ENCODE measurements around the gene B9D2.

The B9D2 gene

GRCh38 chr19:41405776-41406175 is 41.8 kb upstream of the B9D2 start:
- H3K4me1 ChIP-seq (ENCODE audit: control insufficient read depth in 5 of 5, insufficient read depth in 5 of 5, low read length in 5 of 5): peaks cover 9 to 54% (median 32%) of the 10 kb centered on the region in 5 donors
- H3K9me3 ChIP-seq (ENCODE audit: control insufficient read depth in 5 of 5, low read length in 5 of 5): no peaks in the 10 kb centered on the region
- peak overlapping the region in 2 of 5 donors; percentile 6 to 35 for H3K4me3 ChIP-seq (ENCODE audit: low read depth in 1 of 5, low read length in 5 of 5)
- H3K27ac ChIP-seq (ENCODE audit: low read depth, low read length): no peak overlapping the region
- H3K27me3 ChIP-seq (ENCODE audit: control insufficient read depth in 5 of 5, insufficient read depth in 4 of 5, low read length in 5 of 5): no peaks in the 10 kb centered on the region
- peaks cover 3 to 27% (median 6%) of the 10 kb centered on the region in 5 donors for H3K36me3 ChIP-seq (ENCODE audit: control insufficient read depth in 5 of 5, insufficient read depth in 5 of 5, low read length in 5 of 5)
- no peak overlapping the region for H3K9ac ChIP-seq (ENCODE audit: low read length in 5 of 5)

GRCh38 chr19:41403181-41403970 is 39.4 kb upstream of the B9D2 start:
- H3K4me1 ChIP-seq (ENCODE audit: control insufficient read depth in 5 of 5, insufficient read depth in 5 of 5, low read length in 5 of 5): peaks cover 11 to 54% (median 26%) of the 10 kb centered on the region in 5 donors
- no peak overlapping the region for H3K27ac ChIP-seq (ENCODE audit: low read depth, low read length)

GRCh38 chr19:41402010-41402409 is 38.1 kb upstream of the B9D2 start:
- Histone ChIP-seq H3K27ac (ENCODE audit: low read depth, low read length) (no peak overlapping the region), H3K9ac (ENCODE audit: low read length in 5 of 5) (peak overlapping the region in 1 of 5 donors; percentile 48), H3K36me3 (ENCODE audit: control insufficient read depth in 5 of 5, insufficient read depth in 5 of 5, low read length in 5 of 5) (peaks cover 0 to 22% (median 4%) of the 10 kb centered on the region in 5 donors), H3K9me3 (ENCODE audit: control insufficient read depth in 5 of 5, low read length in 5 of 5) (no peaks in the 10 kb centered on the region), H3K4me3 (ENCODE audit: low read depth in 1 of 5, low read length in 5 of 5) (no peak overlapping the region), H3K27me3 (ENCODE audit: control insufficient read depth in 5 of 5, insufficient read depth in 4 of 5, low read length in 5 of 5) (no peaks in the 10 kb centered on the region), H3K4me1 (ENCODE audit: control insufficient read depth in 5 of 5, insufficient read depth in 5 of 5, low read length in 5 of 5) (peaks cover 13 to 56% (median 23%) of the 10 kb centered on the region in 5 donors)

More at GRCh38 chr19:41403181-41403970, 39.4 kb upstream of the B9D2 start:
- no peak overlapping the region for H3K4me3 ChIP-seq (ENCODE audit: low read depth in 1 of 5, low read length in 5 of 5)
- no peak overlapping the region for H3K9ac ChIP-seq (ENCODE audit: low read length in 5 of 5)
- no peaks in the 10 kb centered on the region for H3K27me3 ChIP-seq (ENCODE audit: control insufficient read depth in 5 of 5, insufficient read depth in 4 of 5, low read length in 5 of 5)
- H3K9me3 ChIP-seq (ENCODE audit: control insufficient read depth in 5 of 5, low read length in 5 of 5): no peaks in the 10 kb centered on the region
- peaks cover 0 to 22% (median 4%) of the 10 kb centered on the region in 5 donors for H3K36me3 ChIP-seq (ENCODE audit: control insufficient read depth in 5 of 5, insufficient read depth in 5 of 5, low read length in 5 of 5)

GRCh38 chr19:41401483-41401882 is 37.5 kb upstream of the B9D2 start:
- no peak overlapping the region for H3K9ac ChIP-seq (ENCODE audit: low read length in 5 of 5)
- peaks cover 0 to 22% (median 4%) of the 10 kb centered on the region in 5 donors for H3K36me3 ChIP-seq (ENCODE audit: control insufficient read depth in 5 of 5, insufficient read depth in 5 of 5, low read length in 5 of 5)
- H3K27me3 ChIP-seq (ENCODE audit: control insufficient read depth in 5 of 5, insufficient read depth in 4 of 5, low read length in 5 of 5): no peaks in the 10 kb centered on the region
- H3K27ac ChIP-seq (ENCODE audit: low read depth, low read length): no peak overlapping the region
- H3K4me3 ChIP-seq (ENCODE audit: low read depth in 1 of 5, low read length in 5 of 5): no peak overlapping the region
- H3K9me3 ChIP-seq (ENCODE audit: control insufficient read depth in 5 of 5, low read length in 5 of 5): no peaks in the 10 kb centered on the region
- peaks cover 16 to 56% (median 28%) of the 10 kb centered on the region in 5 donors for H3K4me1 ChIP-seq (ENCODE audit: control insufficient read depth in 5 of 5, insufficient read depth in 5 of 5, low read length in 5 of 5)

- Histone ChIP-seq H3K9ac (ENCODE audit: low read length in 5 of 5) (peak overlapping the region in 1 of 5 donors; percentile 41), H3K9me3 (ENCODE audit: control insufficient read depth in 5 of 5, low read length in 5 of 5) (no peaks in the 10 kb centered on the region), H3K36me3 (ENCODE audit: control insufficient read depth in 5 of 5, insufficient read depth in 5 of 5, low read length in 5 of 5) (peaks cover 0 to 17% (median 4%) of the 10 kb centered on the region in 5 donors), H3K4me1 (ENCODE audit: control insufficient read depth in 5 of 5, insufficient read depth in 5 of 5, low read length in 5 of 5) (peaks cover 11 to 43% (median 28%) of the 10 kb centered on the region in 5 donors), H3K27me3 (ENCODE audit: control insufficient read depth in 5 of 5, insufficient read depth in 4 of 5, low read length in 5 of 5) (no peaks in the 10 kb centered on the region), H3K4me3 (ENCODE audit: low read depth in 1 of 5, low read length in 5 of 5) (no peak overlapping the region), H3K27ac (ENCODE audit: low read depth, low read length) (no peak overlapping the region)
These were observed 35.6 kb upstream of the B9D2 start for GRCh38 chr19:41399525-41399924.

- peak overlapping the region; percentile 7 to 97 (median 89) for H3K9ac ChIP-seq (ENCODE audit: low read length in 5 of 5)
- no peak overlapping the region for H3K27ac ChIP-seq (ENCODE audit: low read depth, low read length)
These were observed 35.1 kb upstream of the B9D2 start for GRCh38 chr19:41399091-41399490.

GRCh38 chr19:41398598-41398997 is 34.6 kb upstream of the B9D2 start:
- H3K36me3 ChIP-seq (ENCODE audit: control insufficient read depth in 5 of 5, insufficient read depth in 5 of 5, low read length in 5 of 5): peaks cover 0 to 16% (median 4%) of the 10 kb centered on the region in 5 donors
- H3K4me3 ChIP-seq (ENCODE audit: low read depth in 1 of 5, low read length in 5 of 5): peak overlapping the region; percentile 84 to 99 (median 95)
- H3K27me3 ChIP-seq (ENCODE audit: control insufficient read depth in 5 of 5, insufficient read depth in 4 of 5, low read length in 5 of 5): no peaks in the 10 kb centered on the region
- no peak overlapping the region for H3K27ac ChIP-seq (ENCODE audit: low read depth, low read length)
- H3K4me1 ChIP-seq (ENCODE audit: control insufficient read depth in 5 of 5, insufficient read depth in 5 of 5, low read length in 5 of 5): peaks cover 11 to 43% (median 28%) of the 10 kb centered on the region in 5 donors
- peak overlapping the region; percentile 7 to 97 (median 92) for H3K9ac ChIP-seq (ENCODE audit: low read length in 5 of 5)
- no peaks in the 10 kb centered on the region for H3K9me3 ChIP-seq (ENCODE audit: control insufficient read depth in 5 of 5, low read length in 5 of 5)

More at GRCh38 chr19:41399091-41399490, 35.1 kb upstream of the B9D2 start:
- peaks cover 0 to 17% (median 4%) of the 10 kb centered on the region in 5 donors for H3K36me3 ChIP-seq (ENCODE audit: control insufficient read depth in 5 of 5, insufficient read depth in 5 of 5, low read length in 5 of 5)
- no peaks in the 10 kb centered on the region for H3K27me3 ChIP-seq (ENCODE audit: control insufficient read depth in 5 of 5, insufficient read depth in 4 of 5, low read length in 5 of 5)
- H3K9me3 ChIP-seq (ENCODE audit: control insufficient read depth in 5 of 5, low read length in 5 of 5): no peaks in the 10 kb centered on the region
- peak overlapping the region in 3 of 5 donors; percentile 95 to 99 (median 98) for H3K4me3 ChIP-seq (ENCODE audit: low read depth in 1 of 5, low read length in 5 of 5)
- peaks cover 11 to 43% (median 28%) of the 10 kb centered on the region in 5 donors for H3K4me1 ChIP-seq (ENCODE audit: control insufficient read depth in 5 of 5, insufficient read depth in 5 of 5, low read length in 5 of 5)

GRCh38 chr19:41398050-41398418 is 34.1 kb upstream of the B9D2 start:
- H3K4me1 ChIP-seq (ENCODE audit: control insufficient read depth in 5 of 5, insufficient read depth in 5 of 5, low read length in 5 of 5): peaks cover 10 to 39% (median 28%) of the 10 kb centered on the region in 5 donors
- H3K9ac ChIP-seq (ENCODE audit: low read length in 5 of 5): peak overlapping the region; percentile 16 to 97 (median 92)
- H3K27me3 ChIP-seq (ENCODE audit: control insufficient read depth in 5 of 5, insufficient read depth in 4 of 5, low read length in 5 of 5): no peaks in the 10 kb centered on the region
- peak overlapping the region; percentile 97 for H3K27ac ChIP-seq (ENCODE audit: low read depth, low read length)
- H3K9me3 ChIP-seq (ENCODE audit: control insufficient read depth in 5 of 5, low read length in 5 of 5): no peaks in the 10 kb centered on the region
- peak overlapping the region; percentile 84 to 99 (median 95) for H3K4me3 ChIP-seq (ENCODE audit: low read depth in 1 of 5, low read length in 5 of 5)
- H3K36me3 ChIP-seq (ENCODE audit: control insufficient read depth in 5 of 5, insufficient read depth in 5 of 5, low read length in 5 of 5): peaks cover 0 to 11% (median 2%) of the 10 kb centered on the region in 5 donors

- H3K9me3 ChIP-seq (ENCODE audit: control insufficient read depth in 5 of 5, low read length in 5 of 5): no peaks in the 10 kb centered on the region
- H3K4me1 ChIP-seq (ENCODE audit: control insufficient read depth in 5 of 5, insufficient read depth in 5 of 5, low read length in 5 of 5): peaks cover 9 to 37% (median 28%) of the 10 kb centered on the region in 5 donors
- H3K9ac ChIP-seq (ENCODE audit: low read length in 5 of 5): peak within 1 kb of the TSS; percentile 16 to 97 (median 92)
- peak within 1 kb of the TSS; percentile 97 for H3K27ac ChIP-seq (ENCODE audit: low read depth, low read length)
- peak within 1 kb of the TSS; percentile 90 to 99 (median 95) for H3K4me3 ChIP-seq (ENCODE audit: low read depth in 1 of 5, low read length in 5 of 5)
- H3K27me3 ChIP-seq (ENCODE audit: control insufficient read depth in 5 of 5, insufficient read depth in 4 of 5, low read length in 5 of 5): no peaks in the 10 kb centered on the region
- H3K36me3 ChIP-seq (ENCODE audit: control insufficient read depth in 5 of 5, insufficient read depth in 5 of 5, low read length in 5 of 5): peaks cover 0 to 7% (median 0%) of the 10 kb centered on the region in 5 donors
These were observed 33.4 kb upstream of the B9D2 start, which contains the start of the genes BCKDHA and EXOSC5 for GRCh38 chr19:41397086-41398049. BCKDHA (plus strand) TSS chr19:41397818; CDS start chr19:41397828, 10 bp downstream. EXOSC5 (minus strand) TSS chr19:41397359; CDS start chr19:41397328, 31 bp downstream.
